Measurements from ENCODE around the gene ZBBX. TPM values are rescaled to one million over a fixed set of nuclear protein-coding genes. Genes with fewer than 3 reads are reported as not detected.

The ZBBX gene, protein sequence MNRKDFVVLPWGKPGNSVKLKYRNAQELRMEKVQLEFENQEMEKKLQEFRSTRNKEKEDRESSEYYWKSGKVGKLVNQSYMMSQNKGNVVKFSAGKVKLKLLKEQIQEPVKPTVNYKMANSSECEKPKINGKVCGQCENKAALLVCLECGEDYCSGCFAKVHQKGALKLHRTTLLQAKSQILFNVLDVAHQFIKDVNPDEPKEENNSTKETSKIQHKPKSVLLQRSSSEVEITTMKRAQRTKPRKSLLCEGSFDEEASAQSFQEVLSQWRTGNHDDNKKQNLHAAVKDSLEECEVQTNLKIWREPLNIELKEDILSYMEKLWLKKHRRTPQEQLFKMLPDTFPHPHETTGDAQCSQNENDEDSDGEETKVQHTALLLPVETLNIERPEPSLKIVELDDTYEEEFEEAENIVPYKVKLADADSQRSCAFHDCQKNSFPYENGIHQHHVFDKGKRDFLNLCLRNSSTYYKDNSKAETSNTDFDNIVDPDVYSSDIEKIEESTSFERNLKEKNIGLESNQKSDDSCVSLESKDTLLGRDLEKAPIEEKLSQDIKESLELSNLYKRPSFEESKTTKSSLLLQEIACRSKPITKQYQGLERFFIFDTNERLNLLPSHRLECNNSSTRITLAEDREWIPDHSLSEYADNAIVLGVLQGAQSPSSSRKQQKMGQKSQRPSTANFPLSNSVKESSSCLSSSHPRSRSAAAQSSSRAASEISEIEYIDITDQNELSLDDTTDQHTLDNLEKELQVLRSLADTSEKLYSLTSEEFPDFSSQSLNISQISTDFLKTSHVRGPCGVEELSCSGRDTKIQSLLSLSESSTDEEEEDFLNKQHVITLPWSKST
- total RNA-seq, result not detected in 2 replicates

GRCh38 chr3:167380004-167380689, at the start of gene ZBBX:
Gene ZBBX, minus strand, starts transcription at chr3:167380297. Its CDS starts 7,396 bp downstream, at chr3:167372901.

Other genes with a start within 250 kb of the ZBBX start
- gene SERPINI2, start 93.7 kb upstream of the ZBBX start, total RNA-seq, result not detected in 2 replicates

All from hair follicle dermal papilla cell (primary cell).